PC-3 (cell line): ENCODE results near the gene PIK3R5. TPM values are rescaled to one million over a fixed set of nuclear protein-coding genes. Genes with fewer than 3 reads are reported as not detected.

Experiments used
- ATAC-seq: fragments of 200-7000 bp; cut with Tn5 transposase; 2 replicates; pipeline ENCODE4 v1.9.1; 2020; ENCODE audit warnings: mild to moderate bottlenecking, moderate library complexity
- BruUV-seq: library from RNA; stranded (reverse); fragments of 400-500 nt; replicated peaks from 2 replicates; lab custom pipeline; 2021; lab: Mats Ljungman, UMichigan
- CTCF ChIA-PET: fragments of 300-600 bp; sonication (Branson Sonifier 250); formaldehyde crosslinking; loops from one replicate; lab custom pipeline; 2022; ENCODE audit warnings: antibody characterized with exemption; lab: Charles Lee
- POLR2A ChIA-PET: fragments of 300-600 bp; sonication (Branson Sonifier 250); formaldehyde crosslinking; loops from one replicate; lab custom pipeline; 2022; ENCODE audit warnings: antibody characterized with exemption; ENCODE audit not compliant: unreplicated experiment; lab: Charles Lee
- DNase-seq: peaks from one replicate; pipeline ENCODE4 v3.0.0-alpha.2; 2015
- H2AFZ ChIP-seq: fragments of 300-600 bp; sonication (generic); 2 replicates; pipeline ENCODE4 v1.6.0; 2016; ENCODE audit warnings: antibody characterized with exemption, low read length
- H3F3A ChIP-seq: fragments of 300-600 bp; sonication (generic); one replicate; pipeline ENCODE4 v1.6.0; 2017; ENCODE audit warnings: antibody characterized with exemption, low read length, control low read depth, mild to moderate bottlenecking; ENCODE audit not compliant: unreplicated experiment
- H3K27ac ChIP-seq: fragments of 300-600 bp; sonication (generic); 2 replicates; pipeline ENCODE4 v1.5.1; 2016; ENCODE audit warnings: mild to moderate bottlenecking, low read length
- H3K27me3 ChIP-seq: fragments of 300-600 bp; sonication (generic); 2 replicates; pipeline ENCODE4 v1.6.1; 2016; ENCODE audit warnings: low read length, mixed read lengths
- H3K36me3 ChIP-seq: fragments of 300-600 bp; sonication (generic); 2 replicates; pipeline ENCODE4 v1.6.1; 2016; ENCODE audit warnings: low read depth, mixed run types, low read length, mixed read lengths
- H3K4me1 ChIP-seq: fragments of 300-600 bp; sonication (generic); 2 replicates; pipeline ENCODE4 v1.5.1; 2016; ENCODE audit warnings: low read length; ENCODE audit not compliant: insufficient read depth
- H3K4me2 ChIP-seq: fragments of 300-600 bp; sonication (generic); 2 replicates; pipeline ENCODE4 v1.6.0; 2016; ENCODE audit warnings: low read length
- H3K4me3 ChIP-seq: fragments of 300-600 bp; sonication (generic); 2 replicates; pipeline ENCODE4 v1.5.1; 2016; ENCODE audit warnings: mild to moderate bottlenecking, low read length, mixed read lengths
- H3K79me2 ChIP-seq: fragments of 300-600 bp; sonication (generic); 2 replicates; pipeline ENCODE4 v1.6.1; 2017; ENCODE audit warnings: low read length, mixed read lengths
- H3K9ac ChIP-seq: fragments of 300-600 bp; sonication (generic); 2 replicates; pipeline ENCODE4 v1.6.0; 2016; ENCODE audit warnings: mild to moderate bottlenecking, low read length
- H3K9me2 ChIP-seq: fragments of 300-600 bp; sonication (generic); replicated peaks from 2 replicates; pipeline ENCODE4 v1.6.1; 2016; ENCODE audit warnings: mixed run types, low read length, mixed read lengths
- H3K9me3 ChIP-seq: fragments of 300-600 bp; sonication (generic); 2 replicates; pipeline ENCODE4 v1.6.1; 2016; ENCODE audit warnings: low read length, mixed read lengths
- H4K20me1 ChIP-seq: fragments of 300-600 bp; sonication (generic); 2 replicates; pipeline ENCODE4 v1.6.1; 2016; ENCODE audit warnings: low read length, mixed read lengths
- CTCF ChIP-seq: fragments of 300-600 bp; sonication (generic); conservative IDR thresholded peaks from 2 replicates; pipeline ENCODE4 v1.5.1; 2017; ENCODE audit warnings: antibody characterized with exemption, low read depth, mild to moderate bottlenecking, low read length
- EZH2 ChIP-seq: fragments of 300-600 bp; sonication (generic); IDR thresholded peaks from one replicate; pipeline ENCODE4 v1.6.1; 2017; ENCODE audit warnings: antibody characterized with exemption, mild to moderate bottlenecking, low read length; ENCODE audit not compliant: unreplicated experiment
- EZH2phosphoT487 ChIP-seq: fragments of 300-600 bp; sonication (generic); IDR thresholded peaks from 2 replicates; pipeline ENCODE4 v1.6.1; 2018; ENCODE audit warnings: mild to moderate bottlenecking, antibody characterized with exemption, low read length, borderline replicate concordance
- intact Hi-C: fragments of 100-400 bp; cut with micrococcal nuclease; formaldehyde crosslinking; loops from 2 replicates; pipeline ENCODE4 v1.9.0; 2023
- total RNA-seq: library from RNA; depleted of rRNA; stranded (reverse); fragments of >200 nt; gene quantifications from 2 replicates; pipeline ENCODE4 v1.2.3, GENCODE V29; 2014

The PIK3R5 gene
- total RNA-seq, 1 experiment from 2014 or later, result not detected

DNA sequence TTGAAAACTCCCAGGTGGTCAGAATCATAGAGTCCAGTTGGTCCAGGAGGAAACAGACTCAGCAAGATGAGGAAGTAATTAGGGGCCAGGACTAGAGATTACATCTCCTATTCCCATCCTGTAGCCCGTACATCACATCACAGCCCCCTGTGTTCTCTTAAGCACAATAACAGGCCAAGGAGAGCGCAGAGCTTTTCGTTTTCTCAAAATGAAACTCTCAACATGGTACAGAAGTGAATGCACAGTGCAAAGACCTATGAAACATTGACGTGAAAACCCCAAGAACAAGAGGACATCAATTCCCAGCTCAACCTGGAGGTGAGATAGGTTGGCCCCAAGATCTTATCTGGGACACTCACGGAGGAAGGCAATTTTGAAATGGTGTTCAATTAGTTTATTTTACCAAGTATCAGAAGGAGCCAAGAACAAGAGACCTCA lies 9.0 kb downstream of the PIK3R5 start:
- no peak overlapping the region for H3K27ac ChIP-seq
- no peak overlapping the region for H2AFZ ChIP-seq
- no peak overlapping the region for H3K9ac ChIP-seq
- no peaks in the 10 kb centered on the region for H4K20me1 ChIP-seq
- H3K9me3 ChIP-seq, result no peaks in the 10 kb centered on the region
- no peaks in the 10 kb centered on the region for H3K9me2 ChIP-seq
- H3K27me3 ChIP-seq, result peaks cover 29% of the 10 kb centered on the region
- no peak overlapping the region for H3K4me2 ChIP-seq
- no peak for DNase-seq
- ChIA-PET CTCF (no interaction called here), POLR2A (no interaction called here)
- no peaks in the 10 kb centered on the region for H3K36me3 ChIP-seq
- no peaks in the 10 kb centered on the region for H3F3A ChIP-seq
- TF ChIP-seq CTCF (no peak), EZH2 (no peak), EZH2phosphoT487 (no peak)
- H3K4me1 ChIP-seq, result no peaks in the 10 kb centered on the region
- H3K79me2 ChIP-seq, result no peaks in the 10 kb centered on the region
- intact Hi-C loops, result no loop called here
- no TSS peak for BruUV-seq
- no peak overlapping the region for H3K4me3 ChIP-seq
- no peak for ATAC-seq

GRCh38 chr17:8955021-8955959 lies 10.2 kb downstream of the PIK3R5 start:
- H3K27ac ChIP-seq, result no peak overlapping the region
- H3K79me2 ChIP-seq, result no peaks in the 10 kb centered on the region
- no peaks in the 10 kb centered on the region for H3K9me2 ChIP-seq
- no peaks in the 10 kb centered on the region for H3F3A ChIP-seq
- no peaks in the 10 kb centered on the region for H3K4me1 ChIP-seq
- DNase-seq (no peak), ATAC-seq (no peak)
- H3K4me3 ChIP-seq, result no peak overlapping the region
- H3K9ac ChIP-seq, result no peak overlapping the region
- H3K36me3 ChIP-seq, result no peaks in the 10 kb centered on the region
- ChIA-PET POLR2A (no interaction called here), CTCF (no interaction called here)
- H3K4me2 ChIP-seq, result no peak overlapping the region
- no TSS peak for BruUV-seq
- no peak for TF ChIP-seq EZH2phosphoT487
- TF ChIP-seq CTCF, result no peak
- TF ChIP-seq EZH2, result no peak
- H3K27me3 ChIP-seq, result peaks cover 29% of the 10 kb centered on the region
- no peak overlapping the region for H2AFZ ChIP-seq
- H4K20me1 ChIP-seq, result no peaks in the 10 kb centered on the region
- H3K9me3 ChIP-seq, result no peaks in the 10 kb centered on the region
- intact Hi-C loops, result no loop called here

DNA sequence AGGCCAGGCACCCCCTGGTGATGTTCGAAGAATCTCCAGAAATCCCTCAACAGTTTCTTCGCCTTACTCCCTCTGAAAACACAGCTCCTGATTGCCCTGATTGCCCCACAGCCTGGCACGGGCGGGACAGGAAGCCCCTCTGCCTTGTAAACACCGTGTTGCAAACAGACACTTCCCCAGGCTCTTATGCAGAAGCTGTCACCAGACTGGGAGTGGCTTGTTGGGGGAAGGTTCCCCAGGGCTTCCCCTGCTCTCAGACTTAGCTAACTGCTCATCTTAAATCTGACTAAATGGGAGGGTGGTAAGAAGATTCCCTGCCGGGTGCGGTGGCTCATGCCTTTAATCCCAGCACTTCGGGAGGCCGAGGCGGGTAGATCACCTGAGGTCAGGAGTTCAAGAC lies 11.2 kb downstream of the PIK3R5 start:
- Histone ChIP-seq H3K27me3 (peaks cover 29% of the 10 kb centered on the region), H4K20me1 (no peaks in the 10 kb centered on the region), H3K79me2 (no peaks in the 10 kb centered on the region), H3K9me2 (no peaks in the 10 kb centered on the region), H2AFZ (no peak overlapping the region), H3F3A (no peaks in the 10 kb centered on the region), H3K36me3 (no peaks in the 10 kb centered on the region), H3K27ac (no peak overlapping the region), H3K9me3 (no peaks in the 10 kb centered on the region), H3K4me2 (no peak overlapping the region), H3K4me1 (no peaks in the 10 kb centered on the region), H3K4me3 (no peak overlapping the region), H3K9ac (no peak overlapping the region)
- intact Hi-C loops, result no loop called here
- ChIA-PET POLR2A (no interaction called here), CTCF (no interaction called here)
- TF ChIP-seq EZH2phosphoT487 (no peak), EZH2 (no peak), CTCF (no peak)
- ATAC-seq (no peak), DNase-seq (no peak)
- no TSS peak for BruUV-seq
